Osteoblast (primary cell): ENCODE results near the gene NIM1K. TPM values are rescaled to one million over a fixed set of nuclear protein-coding genes. Genes with fewer than 3 reads are reported as not detected.

Experiments used
- DNase-seq: peaks from one replicate; pipeline ENCODE4 v3.0.0; 2011; ENCODE audit warnings: low spot score, mixed read lengths; ENCODE audit not compliant: insufficient read length; ENCODE audit errors: missing footprints
- H2AFZ ChIP-seq: 2 replicates; pipeline ENCODE4 v1.6.0; 2011; ENCODE audit warnings: mild to moderate bottlenecking, low read length
- H3K27ac ChIP-seq: 2 replicates; pipeline ENCODE4 v1.5.1; 2011; ENCODE audit warnings: mild to moderate bottlenecking, low read depth, low read length, moderate library complexity
- H3K27me3 ChIP-seq: 2 replicates; pipeline ENCODE4 v1.6.0; 2012; ENCODE audit warnings: mild to moderate bottlenecking, control low read depth, inconsistent platforms, low read length, moderate library complexity; ENCODE audit not compliant: insufficient read depth
- H3K36me3 ChIP-seq: 2 replicates; pipeline ENCODE4 v1.5.1; 2011; ENCODE audit warnings: mild to moderate bottlenecking, low read length, control low read depth, moderate library complexity; ENCODE audit not compliant: insufficient read depth
- H3K4me1 ChIP-seq: 2 replicates; pipeline ENCODE4 v1.5.1; 2011; ENCODE audit warnings: mild to moderate bottlenecking, low read length, control low read depth, moderate library complexity; ENCODE audit not compliant: insufficient read depth
- H3K4me2 ChIP-seq: 2 replicates; pipeline ENCODE4 v1.6.0; 2011; ENCODE audit warnings: mild to moderate bottlenecking, low read length; ENCODE audit not compliant: insufficient read depth
- H3K4me3 ChIP-seq: fragments of 200-600 bp; sonication (generic); 3 replicates; pipeline ENCODE4 v1.5.1; 2012; ENCODE audit warnings: mild to moderate bottlenecking, low read length, inconsistent platforms; ENCODE audit not compliant: insufficient read depth
- H3K79me2 ChIP-seq: 2 replicates; pipeline ENCODE4 v1.6.0; 2012; ENCODE audit warnings: mild to moderate bottlenecking, low read length, control low read depth, inconsistent platforms; ENCODE audit not compliant: insufficient read depth
- H3K9me3 ChIP-seq: 2 replicates; pipeline ENCODE4 v1.5.1; 2011; ENCODE audit warnings: low read depth, low read length, control low read depth
- H4K20me1 ChIP-seq: 2 replicates; pipeline ENCODE4 v1.6.0; 2012; ENCODE audit warnings: mild to moderate bottlenecking, low read length, control low read depth; ENCODE audit not compliant: insufficient read depth
- total RNA-seq: library from RNA; depleted of rRNA; stranded (reverse); fragments of >200 nt; gene quantifications from 2 replicates; pipeline ENCODE4 v1.2.3, GENCODE V29; 2012
- TF ChIP-seq, protein P1 (sequence below): IDR thresholded peaks from 2 replicates; pipeline ENCODE4 v1.5.1; 2011; ENCODE audit warnings: mild to moderate bottlenecking, low read depth, low read length, moderate library complexity; ENCODE audit errors: extremely low read depth

NIM1K gene
- total RNA-seq, 1 donor, result 1.1 TPM

- Histone ChIP-seq H2AFZ (no peak overlapping the region), H3K9me3 (no peaks in the 10 kb centered on the region), H3K4me1 (no peaks in the 10 kb centered on the region), H3K79me2 (peaks cover 4% of the 10 kb centered on the region), H3K4me2 (no peak overlapping the region), H3K4me3 (no peak overlapping the region), H3K27ac (no peak overlapping the region), H3K36me3 (peaks cover 16% of the 10 kb centered on the region), H3K27me3 (no peaks in the 10 kb centered on the region), H4K20me1 (no peaks in the 10 kb centered on the region)
- TF ChIP-seq, protein P1, sequence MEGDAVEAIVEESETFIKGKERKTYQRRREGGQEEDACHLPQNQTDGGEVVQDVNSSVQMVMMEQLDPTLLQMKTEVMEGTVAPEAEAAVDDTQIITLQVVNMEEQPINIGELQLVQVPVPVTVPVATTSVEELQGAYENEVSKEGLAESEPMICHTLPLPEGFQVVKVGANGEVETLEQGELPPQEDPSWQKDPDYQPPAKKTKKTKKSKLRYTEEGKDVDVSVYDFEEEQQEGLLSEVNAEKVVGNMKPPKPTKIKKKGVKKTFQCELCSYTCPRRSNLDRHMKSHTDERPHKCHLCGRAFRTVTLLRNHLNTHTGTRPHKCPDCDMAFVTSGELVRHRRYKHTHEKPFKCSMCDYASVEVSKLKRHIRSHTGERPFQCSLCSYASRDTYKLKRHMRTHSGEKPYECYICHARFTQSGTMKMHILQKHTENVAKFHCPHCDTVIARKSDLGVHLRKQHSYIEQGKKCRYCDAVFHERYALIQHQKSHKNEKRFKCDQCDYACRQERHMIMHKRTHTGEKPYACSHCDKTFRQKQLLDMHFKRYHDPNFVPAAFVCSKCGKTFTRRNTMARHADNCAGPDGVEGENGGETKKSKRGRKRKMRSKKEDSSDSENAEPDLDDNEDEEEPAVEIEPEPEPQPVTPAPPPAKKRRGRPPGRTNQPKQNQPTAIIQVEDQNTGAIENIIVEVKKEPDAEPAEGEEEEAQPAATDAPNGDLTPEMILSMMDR, result no peak
- no peak for DNase-seq
These were observed 20.6 kb upstream of the NIM1K start for GRCh38 chr5:43171451-43171850.

DNA sequence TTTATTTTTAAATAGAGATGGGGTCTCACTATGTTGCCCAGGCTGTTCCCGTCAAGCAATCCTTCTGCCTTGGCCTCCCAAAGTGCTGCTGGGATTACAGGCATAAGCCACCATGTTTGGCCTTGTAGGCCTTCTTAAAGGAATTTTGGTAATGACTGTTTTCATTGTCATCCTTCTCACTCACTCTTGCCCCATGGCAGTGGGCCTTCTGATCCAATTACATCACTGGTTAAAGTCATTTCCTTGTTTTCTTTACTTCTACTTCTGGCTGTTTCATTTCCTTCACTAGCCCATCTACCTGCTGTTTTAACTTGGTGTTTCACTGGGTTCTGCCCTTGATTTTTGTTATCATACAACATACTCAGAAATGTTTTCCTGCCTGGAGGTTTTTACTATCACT is 20.1 kb upstream of the NIM1K start:
- peaks cover 16% of the 10 kb centered on the region for H3K36me3 ChIP-seq

DNA sequence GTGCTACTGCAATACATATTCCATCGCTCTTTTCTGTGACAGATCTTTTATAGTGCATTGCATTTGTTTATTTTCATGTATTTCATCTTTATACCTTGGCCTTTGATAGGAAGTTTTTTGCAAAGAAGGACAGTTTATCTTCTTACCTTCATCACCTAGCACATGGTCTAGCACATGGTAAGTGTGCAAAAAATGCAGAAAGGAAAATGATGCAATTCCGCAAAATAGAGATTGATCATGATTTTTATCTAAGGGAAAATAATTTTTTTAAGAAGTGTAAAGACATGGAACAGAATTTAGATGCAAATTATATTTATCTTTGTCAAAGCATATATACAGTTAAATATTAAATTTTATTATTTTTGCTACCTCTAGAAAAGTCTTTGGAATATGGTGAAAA is 19.2 kb upstream of the NIM1K start:
- Histone ChIP-seq H3K27ac (no peak overlapping the region), H3K79me2 (peaks cover 4% of the 10 kb centered on the region), H3K4me2 (no peak overlapping the region), H3K9me3 (no peaks in the 10 kb centered on the region), H4K20me1 (no peaks in the 10 kb centered on the region), H2AFZ (no peak overlapping the region), H3K4me1 (no peaks in the 10 kb centered on the region), H3K27me3 (no peaks in the 10 kb centered on the region), H3K36me3 (peaks cover 16% of the 10 kb centered on the region), H3K4me3 (no peak overlapping the region)
- TF ChIP-seq, protein P1, result no peak
- peak; percentile 27 for DNase-seq

More for the DNA sequence above, 20.1 kb upstream of the NIM1K start:
- H3K79me2 ChIP-seq, result peaks cover 4% of the 10 kb centered on the region
- no peaks in the 10 kb centered on the region for H4K20me1 ChIP-seq
- no peaks in the 10 kb centered on the region for H3K4me1 ChIP-seq
- TF ChIP-seq, protein P1, result no peak
- no peak overlapping the region for H3K4me3 ChIP-seq
- H3K4me2 ChIP-seq, result no peak overlapping the region
- no peaks in the 10 kb centered on the region for H3K27me3 ChIP-seq
- no peaks in the 10 kb centered on the region for H3K9me3 ChIP-seq
- peak; percentile 67 for DNase-seq
- H2AFZ ChIP-seq, result no peak overlapping the region
- H3K27ac ChIP-seq, result no peak overlapping the region

GRCh38 chr5:43174586-43174985 is 17.4 kb upstream of the NIM1K start:
- Histone ChIP-seq H3K4me3 (no peak overlapping the region), H4K20me1 (no peaks in the 10 kb centered on the region), H3K36me3 (peaks cover 16% of the 10 kb centered on the region), H3K27ac (no peak overlapping the region), H3K4me2 (no peak overlapping the region), H3K9me3 (no peaks in the 10 kb centered on the region), H3K4me1 (no peaks in the 10 kb centered on the region), H2AFZ (no peak overlapping the region), H3K79me2 (peaks cover 4% of the 10 kb centered on the region), H3K27me3 (no peaks in the 10 kb centered on the region)
- DNase-seq, result no peak
- TF ChIP-seq, protein P1, result no peak
